GM10266 (cell line): Measurements from ENCODE around the gene ATP6V0C.
"Not testable (repeated sequence)": the region's sequence is repeated elsewhere in the genome, so short reads cannot be mapped to it uniquely, and the experiment has no call there.

Source experiments
- DNase-seq: peaks from one replicate; pipeline ENCODE4 v3.0.0; 2012; ENCODE audit errors: extremely low spot score
- TF ChIP-seq, protein P1 (sequence below): IDR thresholded peaks from 2 replicates; pipeline ENCODE4 v1.5.1; 2012; ENCODE audit warnings: mild to moderate bottlenecking, low read depth; ENCODE audit not compliant: control insufficient read depth, insufficient read depth; ENCODE audit errors: missing control alignments

ATP6V0C gene

DNA sequence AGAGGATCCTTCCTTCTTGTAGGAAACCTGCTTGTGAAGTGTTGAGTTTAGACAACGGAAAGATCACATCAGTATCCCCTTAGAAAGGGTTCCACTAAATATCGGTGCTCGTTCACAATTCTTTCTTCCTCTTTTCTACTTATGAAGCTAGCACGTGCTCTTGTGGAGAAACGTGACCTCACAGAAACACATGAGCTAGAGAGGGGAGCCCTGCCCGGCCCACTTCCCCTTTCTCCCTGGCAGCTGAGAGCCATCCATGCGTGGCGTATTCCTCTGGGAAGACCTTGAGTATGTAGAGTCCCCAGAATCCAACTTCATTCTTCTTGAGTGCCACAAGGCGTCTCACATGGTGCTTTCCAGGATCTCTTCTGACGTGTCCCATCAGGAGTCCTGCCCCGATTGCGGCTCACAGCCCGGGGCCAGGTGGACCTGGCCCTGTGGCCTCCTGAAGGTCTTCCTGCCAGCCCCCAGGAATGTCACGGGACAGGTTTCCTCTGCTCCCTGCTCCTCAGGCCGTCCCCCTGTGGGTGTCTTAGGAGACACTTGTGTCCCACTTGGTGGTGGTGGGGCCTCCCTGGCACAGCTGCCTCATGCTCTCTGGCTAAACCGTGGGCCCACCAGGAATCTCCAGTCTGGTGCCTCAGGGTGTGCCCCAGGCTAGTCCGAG is 46.5 kb downstream of the ATP6V0C start:
- DNase-seq, result not testable (repeated sequence)

DNA sequence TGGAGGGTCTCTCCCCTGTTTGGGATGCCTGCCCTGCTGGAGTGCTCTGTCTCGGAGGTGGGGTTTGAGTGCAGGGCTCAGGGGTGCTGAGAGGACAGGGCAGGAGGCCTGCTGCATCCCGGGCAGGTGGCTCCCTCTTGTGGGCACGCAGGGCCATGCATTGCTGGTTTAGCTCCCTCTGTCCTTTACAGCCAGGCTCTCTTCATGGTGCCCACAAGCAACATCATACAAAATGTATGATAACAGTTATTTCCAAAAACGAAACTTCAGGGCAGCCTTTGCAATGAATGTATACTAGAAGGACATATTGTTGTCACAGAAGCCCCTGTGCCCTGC is 47.0 kb downstream of the ATP6V0C start:
- TF ChIP-seq, protein P1, sequence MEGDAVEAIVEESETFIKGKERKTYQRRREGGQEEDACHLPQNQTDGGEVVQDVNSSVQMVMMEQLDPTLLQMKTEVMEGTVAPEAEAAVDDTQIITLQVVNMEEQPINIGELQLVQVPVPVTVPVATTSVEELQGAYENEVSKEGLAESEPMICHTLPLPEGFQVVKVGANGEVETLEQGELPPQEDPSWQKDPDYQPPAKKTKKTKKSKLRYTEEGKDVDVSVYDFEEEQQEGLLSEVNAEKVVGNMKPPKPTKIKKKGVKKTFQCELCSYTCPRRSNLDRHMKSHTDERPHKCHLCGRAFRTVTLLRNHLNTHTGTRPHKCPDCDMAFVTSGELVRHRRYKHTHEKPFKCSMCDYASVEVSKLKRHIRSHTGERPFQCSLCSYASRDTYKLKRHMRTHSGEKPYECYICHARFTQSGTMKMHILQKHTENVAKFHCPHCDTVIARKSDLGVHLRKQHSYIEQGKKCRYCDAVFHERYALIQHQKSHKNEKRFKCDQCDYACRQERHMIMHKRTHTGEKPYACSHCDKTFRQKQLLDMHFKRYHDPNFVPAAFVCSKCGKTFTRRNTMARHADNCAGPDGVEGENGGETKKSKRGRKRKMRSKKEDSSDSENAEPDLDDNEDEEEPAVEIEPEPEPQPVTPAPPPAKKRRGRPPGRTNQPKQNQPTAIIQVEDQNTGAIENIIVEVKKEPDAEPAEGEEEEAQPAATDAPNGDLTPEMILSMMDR, result peak; percentile 46
- DNase-seq, result not testable (repeated sequence)

DNA sequence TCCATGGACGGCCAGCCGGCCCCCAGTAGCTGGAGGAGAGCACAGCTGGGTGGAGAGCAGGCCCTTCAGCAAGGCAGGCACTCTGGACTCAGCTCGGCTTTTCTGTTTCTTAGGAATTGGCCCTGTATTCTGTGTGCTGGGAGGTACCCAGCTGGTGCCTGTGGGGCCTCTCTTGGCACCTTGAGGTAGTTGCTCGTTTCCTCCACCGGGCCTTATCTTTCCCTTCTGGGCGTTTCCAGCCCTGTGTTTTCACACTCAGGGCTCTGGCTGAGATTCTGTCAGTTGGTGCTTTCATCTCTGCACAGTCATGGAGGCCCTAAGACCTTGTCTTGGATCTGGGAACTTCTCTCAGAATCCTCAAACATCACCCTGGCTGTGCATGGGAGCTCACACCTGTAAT is 53.8 kb downstream of the ATP6V0C start:
- DNase-seq, result not testable (repeated sequence)

DNA sequence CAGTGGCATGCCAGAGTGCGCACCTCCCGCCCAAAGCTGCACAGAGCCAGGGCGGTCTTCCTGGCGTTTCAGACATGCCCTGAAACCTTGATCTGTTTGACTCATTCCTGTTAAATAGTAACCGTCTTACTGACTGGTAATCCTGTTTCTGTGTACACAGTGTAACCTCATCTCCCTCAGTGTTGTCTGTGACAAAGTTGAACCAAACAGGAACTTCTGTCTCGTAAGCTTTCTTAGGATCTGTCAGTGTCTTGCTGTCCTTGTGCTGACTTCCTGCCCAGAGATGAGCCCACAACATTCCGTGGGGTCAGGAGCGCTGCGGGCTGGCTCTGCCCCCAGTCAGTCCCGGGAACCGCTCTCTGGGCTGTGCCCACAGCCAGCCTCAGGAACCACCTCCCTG is 54.8 kb downstream of the ATP6V0C start:
- not testable (repeated sequence) for DNase-seq
